ENCODE data around the gene NDEL1. TPM values are rescaled to one million over a fixed set of nuclear protein-coding genes. Genes with fewer than 3 reads are reported as not detected.

NDEL1 gene
- total RNA-seq, 1 donor: 68.8 TPM

DNA sequence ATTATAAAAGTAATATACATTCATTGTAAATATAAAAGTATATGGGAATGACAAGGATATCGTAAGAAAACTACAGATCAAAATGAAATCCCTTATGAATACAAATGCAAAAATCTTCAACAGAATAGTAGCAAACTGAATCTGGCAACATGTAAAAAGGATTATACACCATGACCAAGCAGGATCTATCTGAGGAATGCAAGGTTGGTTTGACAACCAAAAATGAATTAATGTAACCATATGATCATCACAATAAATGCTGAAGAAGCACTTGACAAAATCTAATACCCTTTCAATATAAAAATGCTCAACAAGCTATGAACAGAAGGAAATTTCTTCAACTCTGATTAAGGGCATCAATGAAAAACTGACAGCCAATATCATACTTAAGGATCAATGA lies 48.8 kb downstream of the NDEL1 start:
- TF ChIP-seq, protein P1, sequence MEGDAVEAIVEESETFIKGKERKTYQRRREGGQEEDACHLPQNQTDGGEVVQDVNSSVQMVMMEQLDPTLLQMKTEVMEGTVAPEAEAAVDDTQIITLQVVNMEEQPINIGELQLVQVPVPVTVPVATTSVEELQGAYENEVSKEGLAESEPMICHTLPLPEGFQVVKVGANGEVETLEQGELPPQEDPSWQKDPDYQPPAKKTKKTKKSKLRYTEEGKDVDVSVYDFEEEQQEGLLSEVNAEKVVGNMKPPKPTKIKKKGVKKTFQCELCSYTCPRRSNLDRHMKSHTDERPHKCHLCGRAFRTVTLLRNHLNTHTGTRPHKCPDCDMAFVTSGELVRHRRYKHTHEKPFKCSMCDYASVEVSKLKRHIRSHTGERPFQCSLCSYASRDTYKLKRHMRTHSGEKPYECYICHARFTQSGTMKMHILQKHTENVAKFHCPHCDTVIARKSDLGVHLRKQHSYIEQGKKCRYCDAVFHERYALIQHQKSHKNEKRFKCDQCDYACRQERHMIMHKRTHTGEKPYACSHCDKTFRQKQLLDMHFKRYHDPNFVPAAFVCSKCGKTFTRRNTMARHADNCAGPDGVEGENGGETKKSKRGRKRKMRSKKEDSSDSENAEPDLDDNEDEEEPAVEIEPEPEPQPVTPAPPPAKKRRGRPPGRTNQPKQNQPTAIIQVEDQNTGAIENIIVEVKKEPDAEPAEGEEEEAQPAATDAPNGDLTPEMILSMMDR (IDR thresholded peaks at IDR 0.05; ENCODE audit: insufficient read depth, low read length): no peak
- no peak overlapping the region for H3K4me3 ChIP-seq (ENCODE audit: low read depth, low read length)
- DNase-seq (ENCODE audit: low read depth): no peak

DNA sequence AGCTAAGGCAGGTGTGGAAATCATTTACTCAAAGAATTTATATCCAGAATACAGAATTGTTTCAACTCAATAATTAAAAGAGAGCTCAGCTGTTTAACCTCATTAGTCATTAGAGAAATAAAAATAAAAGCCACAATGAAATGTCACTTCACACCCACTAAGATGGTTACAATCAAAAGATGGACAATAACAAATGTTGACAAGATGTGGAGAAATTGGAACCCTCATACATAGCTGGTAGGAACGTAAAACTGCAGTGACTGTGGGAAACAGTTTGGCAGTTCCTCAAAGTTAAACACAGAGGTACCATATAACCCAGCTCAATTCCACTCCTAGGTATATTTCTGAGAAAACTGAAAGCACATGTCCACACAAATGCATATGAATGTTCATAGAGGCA lies 49.8 kb downstream of the NDEL1 start:
- H3K4me3 ChIP-seq (ENCODE audit: low read depth, low read length): no peak overlapping the region
- TF ChIP-seq, protein P1 (IDR thresholded peaks at IDR 0.05; ENCODE audit: insufficient read depth, low read length): no peak
- no peak for DNase-seq (ENCODE audit: low read depth)

DNA sequence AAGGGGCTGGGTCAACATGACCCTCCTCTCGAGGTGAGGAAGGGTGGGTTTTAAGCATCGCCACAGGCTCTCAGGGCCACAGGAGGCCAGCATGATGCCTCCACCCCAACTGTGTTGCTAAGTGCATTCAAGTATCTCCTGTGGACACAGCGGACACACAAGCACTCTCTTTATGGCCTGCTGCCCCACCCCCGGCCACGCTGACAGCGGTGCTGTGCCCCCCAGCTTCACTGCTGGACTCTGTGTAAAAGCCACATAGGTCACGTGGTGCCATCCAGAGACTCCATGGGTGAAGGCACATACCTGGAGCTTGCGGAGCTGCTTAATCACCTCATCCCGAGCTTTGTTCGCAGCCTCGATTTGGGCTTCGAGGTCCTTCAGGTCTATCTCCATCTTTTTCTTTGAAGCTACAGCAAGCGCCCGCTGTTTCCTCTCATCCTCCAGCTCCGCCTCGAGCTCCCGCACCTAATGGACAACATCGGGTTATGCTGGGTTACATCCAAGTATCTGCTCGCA lies 51.5 kb downstream of the NDEL1 start:
- no peak for DNase-seq (ENCODE audit: low read depth)
- H3K4me3 ChIP-seq (ENCODE audit: low read depth, low read length): no peak overlapping the region
- TF ChIP-seq, protein P1 (IDR thresholded peaks at IDR 0.05; ENCODE audit: insufficient read depth, low read length): no peak

DNA sequence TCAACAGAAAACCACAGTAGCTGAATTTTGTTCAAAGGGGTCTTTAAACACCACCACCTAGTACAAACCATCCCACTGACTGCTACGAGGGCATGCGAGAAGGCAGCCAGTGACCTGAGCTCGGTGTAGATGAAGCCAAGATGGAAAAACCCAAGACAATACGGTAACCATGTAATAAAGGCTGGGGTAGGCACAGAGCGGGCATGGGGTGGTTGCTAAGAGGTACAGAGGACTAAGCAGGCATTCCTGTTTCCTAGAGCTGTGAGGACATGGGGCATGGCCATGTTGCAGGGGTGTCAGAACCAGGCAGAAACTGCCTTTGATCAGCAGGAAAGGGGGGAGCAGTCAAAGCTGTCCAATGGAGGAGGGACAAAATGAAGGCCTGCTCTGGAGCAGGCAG lies 52.1 kb downstream of the NDEL1 start:
- no peak overlapping the region for H3K4me3 ChIP-seq (ENCODE audit: low read depth, low read length)
- TF ChIP-seq, protein P1 (IDR thresholded peaks at IDR 0.05; ENCODE audit: insufficient read depth, low read length): no peak
- DNase-seq (ENCODE audit: low read depth): no peak

DNA sequence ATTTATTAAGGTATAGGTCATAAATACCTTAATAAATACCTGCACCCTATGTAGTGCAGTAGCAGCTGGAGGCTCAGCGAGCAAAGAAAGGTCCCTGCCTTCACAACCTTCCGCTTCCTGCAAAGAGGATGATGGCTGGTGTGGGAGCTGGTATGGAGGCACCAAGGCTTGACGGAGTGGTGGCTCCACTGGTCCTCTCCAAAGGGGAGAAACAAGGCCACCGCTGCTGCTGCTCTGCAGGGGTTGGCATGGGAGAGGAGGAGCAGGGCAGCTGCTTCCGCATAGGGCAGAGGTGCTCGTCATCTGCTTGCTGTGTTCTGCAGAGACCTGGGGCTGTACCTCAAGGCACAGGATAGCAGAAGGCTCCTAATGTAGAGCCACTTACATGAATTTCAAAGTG lies 52.8 kb downstream of the NDEL1 start:
- no peak overlapping the region for H3K4me3 ChIP-seq (ENCODE audit: low read depth, low read length)
- DNase-seq (ENCODE audit: low read depth): no peak
- TF ChIP-seq, protein P1 (IDR thresholded peaks at IDR 0.05; ENCODE audit: insufficient read depth, low read length): no peak

DNA sequence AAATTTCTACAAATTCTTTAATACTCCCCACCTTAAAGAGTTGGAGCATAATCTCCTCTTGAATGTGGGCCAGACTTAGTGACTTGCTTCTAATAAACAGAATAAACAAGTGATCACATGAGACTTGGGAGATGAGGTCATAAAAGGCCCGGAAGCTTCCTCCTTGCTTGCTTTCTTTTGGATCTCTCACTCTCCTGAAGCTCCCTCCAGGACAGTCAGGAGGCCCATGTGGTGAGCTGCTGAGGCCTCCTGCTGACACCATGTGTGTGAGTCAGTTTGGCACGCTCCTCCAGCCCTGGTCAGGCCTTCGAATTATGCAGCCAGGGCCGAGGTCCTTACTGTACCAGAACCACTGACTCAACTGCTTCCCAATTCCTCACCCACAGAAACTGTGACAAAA lies 53.2 kb downstream of the NDEL1 start:
- peak; percentile 95 for DNase-seq (ENCODE audit: low read depth)
- no peak overlapping the region for H3K4me3 ChIP-seq (ENCODE audit: low read depth, low read length)
- TF ChIP-seq, protein P1 (IDR thresholded peaks at IDR 0.05; ENCODE audit: insufficient read depth, low read length): no peak

DNA sequence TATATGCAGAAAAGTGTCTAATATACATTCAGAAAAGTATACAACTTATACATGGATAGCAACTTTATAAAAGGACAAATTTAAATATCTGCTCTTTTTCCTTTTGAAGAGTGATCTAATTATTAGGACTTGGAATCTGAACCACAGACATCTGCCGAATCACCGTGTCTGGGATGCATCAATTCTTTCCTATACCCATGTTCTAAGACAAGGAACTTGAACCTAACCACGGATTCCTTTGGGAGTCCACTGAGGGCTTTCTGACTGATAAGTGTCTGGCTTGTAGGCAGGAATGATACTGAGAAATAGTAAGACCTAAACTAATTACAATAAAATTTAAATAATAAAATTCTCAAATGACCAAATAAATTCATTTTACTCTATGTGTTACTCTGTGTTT lies 54.2 kb downstream of the NDEL1 start:
- DNase-seq (ENCODE audit: low read depth): no peak
- no peak overlapping the region for H3K4me3 ChIP-seq (ENCODE audit: low read depth, low read length)
- TF ChIP-seq, protein P1 (IDR thresholded peaks at IDR 0.05; ENCODE audit: insufficient read depth, low read length): no peak
